ENCODE data around the gene PCID2. TPM values are rescaled to one million over a fixed set of nuclear protein-coding genes. Genes with fewer than 3 reads are reported as not detected.
A peak's percentile ranks its signal among the peaks of the same experiment; 100 is the strongest.

The PCID2 gene
- total and polyA plus RNA-seq, 2 of the 13 experiments (the other 11 are each of a cell fraction or from before 2014, with no cell fraction given) = 65.0 to 111 TPM

GRCh38 chr13:113211774-113212173, 3.3 kb upstream of the PCID2 start (continued):
- TF ChIP-seq PLRG1 (conservative IDR thresholded peaks at IDR 0.05) = no peak
- TF ChIP-seq ZBTB14 (CRISPR knock-in tag; IDR thresholded peaks at IDR 0.05) = no peak
- TF ChIP-seq POGZ (CRISPR knock-in tag; IDR thresholded peaks at IDR 0.05) = peak; percentile 94
- TF ChIP-seq HNF4A (CRISPR knock-in tag; IDR thresholded peaks at IDR 0.05) = 0 out of 2 replicates have a peak, but pooled peaks have one; percentile 17
- no peak for TF ChIP-seq ZNF83 (CRISPR knock-in tag; IDR thresholded peaks at IDR 0.05; ENCODE audit: borderline replicate concordance)
- TF ChIP-seq ZNF768 (CRISPR knock-in tag; IDR thresholded peaks at IDR 0.05) = no peak
- TF ChIP-seq ZNF317 (CRISPR knock-in tag; IDR thresholded peaks at IDR 0.05) = no peak
- no peak for TF ChIP-seq KDM2A (CRISPR knock-in tag; IDR thresholded peaks at IDR 0.05; ENCODE audit: borderline replicate concordance, low read depth)
- TF ChIP-seq GATAD2A (CRISPR knock-in tag; IDR thresholded peaks at IDR 0.05) = 0 out of 2 replicates have a peak, but pooled peaks have one; percentile 11
- no peak for TF ChIP-seq SRSF1 (optimal IDR thresholded peaks at IDR 0.05; ENCODE audit: low read depth, low read length)
- TF ChIP-seq HDAC2 (CRISPR knock-in tag; IDR thresholded peaks at IDR 0.05) = 0 out of 2 replicates have a peak, but pooled peaks have one; percentile 25
- no peak for TF ChIP-seq TAF15 (IDR thresholded peaks at IDR 0.05; ENCODE audit: low read depth, low read length, poor library complexity, severe bottlenecking)
- TF ChIP-seq SNAPC5 (CRISPR knock-in tag; IDR thresholded peaks at IDR 0.05; ENCODE audit: borderline replicate concordance) = no peak
- no peak for TF ChIP-seq ZNF891 (CRISPR knock-in tag; IDR thresholded peaks at IDR 0.05)
- no peak for TF ChIP-seq ZNF230 (CRISPR knock-in tag; IDR thresholded peaks at IDR 0.05)
- TF ChIP-seq HNF4G (IDR thresholded peaks at IDR 0.05; ENCODE audit: borderline replicate concordance, low read depth, low read length) = no peak
- no peak for TF ChIP-seq HNF4G (CRISPR knock-in tag; IDR thresholded peaks at IDR 0.05; ENCODE audit: borderline replicate concordance, low read depth)
- TF ChIP-seq HMGXB3 (CRISPR knock-in tag; IDR thresholded peaks at IDR 0.05; ENCODE audit: borderline replicate concordance) = no peak
- TF ChIP-seq PTBP1 (IDR thresholded peaks at IDR 0.05; ENCODE audit: low read depth, low read length, poor library complexity, severe bottlenecking) = no peak
- TF ChIP-seq RORA (CRISPR knock-in tag; IDR thresholded peaks at IDR 0.05) = no peak
- no peak for TF ChIP-seq EZH2 (conservative IDR thresholded peaks at IDR 0.05; ENCODE audit: low read depth, low read length)
- TF ChIP-seq FOSL2 (CRISPR knock-in tag; IDR thresholded peaks at IDR 0.05) = no peak
- TF ChIP-seq CTCF (CRISPR knock-in tag; IDR thresholded peaks at IDR 0.05) = peak; percentile 70
- TF ChIP-seq HIVEP1 (CRISPR knock-in tag; IDR thresholded peaks at IDR 0.05) = no peak
- no peak for TF ChIP-seq KLF11 (CRISPR knock-in tag; IDR thresholded peaks at IDR 0.05)
- TF ChIP-seq ZNF234 (CRISPR knock-in tag; conservative IDR thresholded peaks at IDR 0.05) = no peak
- no peak for TF ChIP-seq SP4 (CRISPR knock-in tag; IDR thresholded peaks at IDR 0.05)

Data from HepG2 (cell line).